HEK293T (cell line): Measurements from ENCODE around the gene THSD8.

ENCODE experiments used
- FOXK2 ChIP-seq: fragments of 450-650 bp; IDR thresholded peaks from 2 replicates; pipeline ENCODE4 v1.6.1; 2016; ENCODE audit warnings: mild to moderate bottlenecking
- FOXM1 ChIP-seq: fragments of 450-650 bp; IDR thresholded peaks from 2 replicates; pipeline ENCODE4 v1.6.1; 2017; ENCODE audit warnings: mild to moderate bottlenecking, borderline replicate concordance
- SP1 ChIP-seq: fragments of 450-650 bp; IDR thresholded peaks from 2 replicates; pipeline ENCODE4 v1.6.1; 2017
- SUZ12 ChIP-seq: fragments of 450-650 bp; IDR thresholded peaks from 2 replicates; pipeline ENCODE4 v1.6.1; 2016; ENCODE audit warnings: mild to moderate bottlenecking
- ZNF384 ChIP-seq: fragments of 450-650 bp; IDR thresholded peaks from 2 replicates; pipeline ENCODE4 v1.6.1; 2016

- no peak for TF ChIP-seq SUZ12
- no peak for TF ChIP-seq ZNF384
- TF ChIP-seq SP1: no peak
- no peak for TF ChIP-seq FOXM1
- TF ChIP-seq FOXK2: no peak
Measured at GRCh38 chr19:12842511-12842910, 40.6 kb downstream of the THSD8 start.
